ENCODE data around the gene SCFD2.

DNA sequence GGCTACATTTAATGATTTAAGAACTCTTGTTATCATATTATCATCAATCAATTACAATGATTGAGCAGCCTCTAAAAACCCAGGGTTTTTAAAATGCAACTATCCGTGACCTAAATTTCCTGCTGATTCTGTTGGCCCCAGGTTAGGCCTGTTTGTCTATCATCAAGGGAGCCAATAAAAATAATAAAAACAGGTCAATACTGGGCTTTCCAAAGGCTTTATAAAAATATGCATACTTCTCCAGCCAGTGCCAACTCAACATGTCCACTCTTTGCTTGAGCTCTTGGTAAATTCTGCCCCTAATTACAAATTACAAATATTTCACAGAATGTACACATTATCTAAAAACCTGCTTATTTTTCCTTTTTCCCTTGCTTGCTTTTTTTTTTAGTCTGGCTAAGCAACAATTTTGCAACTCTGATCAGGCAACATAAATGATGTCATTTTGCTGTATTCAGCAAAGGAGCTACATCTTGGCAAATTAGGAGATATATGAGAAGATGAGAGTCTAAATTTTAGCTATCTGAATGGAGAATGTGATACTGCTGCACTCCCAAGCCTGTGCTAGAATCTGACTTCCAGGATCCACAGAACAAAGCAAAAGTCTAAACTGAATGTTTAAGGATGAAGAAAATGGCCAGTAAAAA is 204.0 kb downstream of the SCFD2 start:
- TF ChIP-seq, protein P1, sequence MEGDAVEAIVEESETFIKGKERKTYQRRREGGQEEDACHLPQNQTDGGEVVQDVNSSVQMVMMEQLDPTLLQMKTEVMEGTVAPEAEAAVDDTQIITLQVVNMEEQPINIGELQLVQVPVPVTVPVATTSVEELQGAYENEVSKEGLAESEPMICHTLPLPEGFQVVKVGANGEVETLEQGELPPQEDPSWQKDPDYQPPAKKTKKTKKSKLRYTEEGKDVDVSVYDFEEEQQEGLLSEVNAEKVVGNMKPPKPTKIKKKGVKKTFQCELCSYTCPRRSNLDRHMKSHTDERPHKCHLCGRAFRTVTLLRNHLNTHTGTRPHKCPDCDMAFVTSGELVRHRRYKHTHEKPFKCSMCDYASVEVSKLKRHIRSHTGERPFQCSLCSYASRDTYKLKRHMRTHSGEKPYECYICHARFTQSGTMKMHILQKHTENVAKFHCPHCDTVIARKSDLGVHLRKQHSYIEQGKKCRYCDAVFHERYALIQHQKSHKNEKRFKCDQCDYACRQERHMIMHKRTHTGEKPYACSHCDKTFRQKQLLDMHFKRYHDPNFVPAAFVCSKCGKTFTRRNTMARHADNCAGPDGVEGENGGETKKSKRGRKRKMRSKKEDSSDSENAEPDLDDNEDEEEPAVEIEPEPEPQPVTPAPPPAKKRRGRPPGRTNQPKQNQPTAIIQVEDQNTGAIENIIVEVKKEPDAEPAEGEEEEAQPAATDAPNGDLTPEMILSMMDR (IDR thresholded peaks at IDR 0.05) = no peak
- TF ChIP-seq EP300 (IDR thresholded peaks at IDR 0.05) = no peak
